ENCODE data around the gene AP1M2.

Gene AP1M2

DNA sequence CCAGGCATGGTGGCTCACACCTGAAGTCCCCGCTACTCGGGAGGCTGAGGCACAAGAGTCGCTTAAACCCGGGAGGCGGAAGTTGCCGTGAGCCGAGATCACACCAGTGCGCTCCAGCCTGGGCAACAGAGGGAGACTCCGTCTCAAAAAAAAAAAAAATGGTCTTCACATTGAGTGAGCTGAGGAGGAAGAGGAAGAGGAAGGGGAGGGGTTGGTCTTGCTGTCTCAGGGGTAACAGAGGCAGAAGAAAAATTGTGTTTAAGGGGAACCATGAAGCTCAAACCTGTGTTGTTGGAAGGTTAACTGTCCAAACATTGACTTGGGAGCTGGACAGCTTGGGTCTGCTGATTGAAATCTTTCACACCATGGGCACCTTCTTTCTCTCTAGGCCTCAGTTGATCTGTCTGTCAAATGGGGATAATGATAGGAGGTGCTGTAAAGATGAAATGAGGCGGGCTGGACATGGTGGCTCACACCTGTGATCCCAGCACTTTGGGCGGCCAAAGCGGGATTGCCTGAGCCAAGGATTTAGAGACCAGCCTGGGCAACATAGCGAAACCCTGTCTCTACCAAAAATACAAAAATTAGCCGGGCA is 28.4 kb upstream of the AP1M2 start:
- no peak for ATAC-seq
- TF ChIP-seq, protein P1, sequence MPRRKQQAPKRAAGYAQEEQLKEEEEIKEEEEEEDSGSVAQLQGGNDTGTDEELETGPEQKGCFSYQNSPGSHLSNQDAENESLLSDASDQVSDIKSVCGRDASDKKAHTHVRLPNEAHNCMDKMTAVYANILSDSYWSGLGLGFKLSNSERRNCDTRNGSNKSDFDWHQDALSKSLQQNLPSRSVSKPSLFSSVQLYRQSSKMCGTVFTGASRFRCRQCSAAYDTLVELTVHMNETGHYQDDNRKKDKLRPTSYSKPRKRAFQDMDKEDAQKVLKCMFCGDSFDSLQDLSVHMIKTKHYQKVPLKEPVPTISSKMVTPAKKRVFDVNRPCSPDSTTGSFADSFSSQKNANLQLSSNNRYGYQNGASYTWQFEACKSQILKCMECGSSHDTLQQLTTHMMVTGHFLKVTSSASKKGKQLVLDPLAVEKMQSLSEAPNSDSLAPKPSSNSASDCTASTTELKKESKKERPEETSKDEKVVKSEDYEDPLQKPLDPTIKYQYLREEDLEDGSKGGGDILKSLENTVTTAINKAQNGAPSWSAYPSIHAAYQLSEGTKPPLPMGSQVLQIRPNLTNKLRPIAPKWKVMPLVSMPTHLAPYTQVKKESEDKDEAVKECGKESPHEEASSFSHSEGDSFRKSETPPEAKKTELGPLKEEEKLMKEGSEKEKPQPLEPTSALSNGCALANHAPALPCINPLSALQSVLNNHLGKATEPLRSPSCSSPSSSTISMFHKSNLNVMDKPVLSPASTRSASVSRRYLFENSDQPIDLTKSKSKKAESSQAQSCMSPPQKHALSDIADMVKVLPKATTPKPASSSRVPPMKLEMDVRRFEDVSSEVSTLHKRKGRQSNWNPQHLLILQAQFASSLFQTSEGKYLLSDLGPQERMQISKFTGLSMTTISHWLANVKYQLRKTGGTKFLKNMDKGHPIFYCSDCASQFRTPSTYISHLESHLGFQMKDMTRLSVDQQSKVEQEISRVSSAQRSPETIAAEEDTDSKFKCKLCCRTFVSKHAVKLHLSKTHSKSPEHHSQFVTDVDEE (CRISPR knock-in tag; IDR thresholded peaks at IDR 0.05): no peak
- TF ChIP-seq ARNTL (CRISPR knock-in tag; IDR thresholded peaks at IDR 0.05; ENCODE audit: borderline replicate concordance, low read depth): no peak
- TF ChIP-seq ZNF565 (CRISPR knock-in tag; conservative IDR thresholded peaks at IDR 0.05; ENCODE audit: low read depth): no peak
- no peak for TF ChIP-seq ZC3H10 (CRISPR knock-in tag; IDR thresholded peaks at IDR 0.05)
- no peak for TF ChIP-seq ISL1 (CRISPR knock-in tag; IDR thresholded peaks at IDR 0.05)
- no peak for TF ChIP-seq ZFP3 (CRISPR knock-in tag; IDR thresholded peaks at IDR 0.05)

DNA sequence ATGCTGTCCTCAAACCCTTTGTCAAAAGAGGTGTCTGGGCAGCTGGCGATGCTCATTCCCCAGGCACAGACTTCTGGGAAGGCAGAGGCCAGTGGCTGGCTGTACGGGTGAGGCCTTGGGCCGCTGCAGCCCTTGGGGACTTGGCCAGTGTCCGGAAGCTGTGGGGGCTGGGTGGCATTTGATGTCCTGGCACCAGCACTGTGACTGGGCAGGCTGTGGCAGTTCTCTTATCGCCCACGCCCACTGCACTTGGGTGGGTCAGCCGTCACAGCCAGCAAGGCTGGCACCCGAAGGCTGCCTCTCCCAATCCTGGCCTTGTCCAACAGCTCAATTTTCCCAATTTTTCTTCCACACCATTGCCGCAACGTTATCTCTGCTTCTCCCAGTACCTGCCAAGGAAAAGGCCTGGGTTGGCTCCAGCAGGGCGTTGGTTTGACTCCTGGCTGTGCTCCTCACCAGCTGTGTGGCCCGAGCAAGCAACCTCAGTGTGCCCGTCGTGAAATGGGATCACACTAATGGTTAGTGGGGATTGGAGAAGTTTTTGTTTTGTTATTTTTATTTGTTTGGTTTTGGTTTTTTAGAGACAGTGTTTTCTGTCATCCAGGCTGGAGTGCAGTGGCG is 25.5 kb upstream of the AP1M2 start:
- TF ChIP-seq RARB (CRISPR knock-in tag; IDR thresholded peaks at IDR 0.05): no peak
- TF ChIP-seq, protein P2, sequence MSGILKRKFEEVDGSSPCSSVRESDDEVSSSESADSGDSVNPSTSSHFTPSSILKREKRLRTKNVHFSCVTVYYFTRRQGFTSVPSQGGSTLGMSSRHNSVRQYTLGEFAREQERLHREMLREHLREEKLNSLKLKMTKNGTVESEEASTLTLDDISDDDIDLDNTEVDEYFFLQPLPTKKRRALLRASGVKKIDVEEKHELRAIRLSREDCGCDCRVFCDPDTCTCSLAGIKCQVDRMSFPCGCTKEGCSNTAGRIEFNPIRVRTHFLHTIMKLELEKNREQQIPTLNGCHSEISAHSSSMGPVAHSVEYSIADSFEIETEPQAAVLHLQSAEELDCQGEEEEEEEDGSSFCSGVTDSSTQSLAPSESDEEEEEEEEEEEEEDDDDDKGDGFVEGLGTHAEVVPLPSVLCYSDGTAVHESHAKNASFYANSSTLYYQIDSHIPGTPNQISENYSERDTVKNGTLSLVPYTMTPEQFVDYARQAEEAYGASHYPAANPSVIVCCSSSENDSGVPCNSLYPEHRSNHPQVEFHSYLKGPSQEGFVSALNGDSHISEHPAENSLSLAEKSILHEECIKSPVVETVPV (CRISPR knock-in tag; IDR thresholded peaks at IDR 0.05): no peak
- TF ChIP-seq ARNTL (CRISPR knock-in tag; IDR thresholded peaks at IDR 0.05; ENCODE audit: borderline replicate concordance, low read depth): no peak
- TF ChIP-seq ZFP30 (CRISPR knock-in tag; IDR thresholded peaks at IDR 0.05): no peak
- TF ChIP-seq TOX (CRISPR knock-in tag; IDR thresholded peaks at IDR 0.05; ENCODE audit: borderline replicate concordance): no peak
- TF ChIP-seq ZNF565 (CRISPR knock-in tag; conservative IDR thresholded peaks at IDR 0.05; ENCODE audit: low read depth): no peak
- TF ChIP-seq ZNF70 (CRISPR knock-in tag; IDR thresholded peaks at IDR 0.05): no peak
- TF ChIP-seq ZNF8 (CRISPR knock-in tag; IDR thresholded peaks at IDR 0.05): no peak
- TF ChIP-seq, protein P3, sequence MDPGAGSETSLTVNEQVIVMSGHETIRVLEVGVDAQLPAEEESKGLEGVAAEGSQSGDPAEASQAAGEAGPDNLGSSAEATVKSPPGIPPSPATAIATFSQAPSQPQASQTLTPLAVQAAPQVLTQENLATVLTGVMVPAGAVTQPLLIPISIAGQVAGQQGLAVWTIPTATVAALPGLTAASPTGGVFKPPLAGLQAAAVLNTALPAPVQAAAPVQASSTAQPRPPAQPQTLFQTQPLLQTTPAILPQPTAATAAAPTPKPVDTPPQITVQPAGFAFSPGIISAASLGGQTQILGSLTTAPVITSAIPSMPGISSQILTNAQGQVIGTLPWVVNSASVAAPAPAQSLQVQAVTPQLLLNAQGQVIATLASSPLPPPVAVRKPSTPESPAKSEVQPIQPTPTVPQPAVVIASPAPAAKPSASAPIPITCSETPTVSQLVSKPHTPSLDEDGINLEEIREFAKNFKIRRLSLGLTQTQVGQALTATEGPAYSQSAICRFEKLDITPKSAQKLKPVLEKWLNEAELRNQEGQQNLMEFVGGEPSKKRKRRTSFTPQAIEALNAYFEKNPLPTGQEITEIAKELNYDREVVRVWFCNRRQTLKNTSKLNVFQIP (CRISPR knock-in tag; IDR thresholded peaks at IDR 0.05; ENCODE audit: borderline replicate concordance, low read depth): no peak
- TF ChIP-seq OSR1 (CRISPR knock-in tag; IDR thresholded peaks at IDR 0.05): no peak
- no peak for TF ChIP-seq SNAI2 (CRISPR knock-in tag; IDR thresholded peaks at IDR 0.05)
- TF ChIP-seq BACH2 (CRISPR knock-in tag; IDR thresholded peaks at IDR 0.05; ENCODE audit: borderline replicate concordance): no peak
- TF ChIP-seq ZC3H10 (CRISPR knock-in tag; IDR thresholded peaks at IDR 0.05): no peak
- TF ChIP-seq, protein P4, sequence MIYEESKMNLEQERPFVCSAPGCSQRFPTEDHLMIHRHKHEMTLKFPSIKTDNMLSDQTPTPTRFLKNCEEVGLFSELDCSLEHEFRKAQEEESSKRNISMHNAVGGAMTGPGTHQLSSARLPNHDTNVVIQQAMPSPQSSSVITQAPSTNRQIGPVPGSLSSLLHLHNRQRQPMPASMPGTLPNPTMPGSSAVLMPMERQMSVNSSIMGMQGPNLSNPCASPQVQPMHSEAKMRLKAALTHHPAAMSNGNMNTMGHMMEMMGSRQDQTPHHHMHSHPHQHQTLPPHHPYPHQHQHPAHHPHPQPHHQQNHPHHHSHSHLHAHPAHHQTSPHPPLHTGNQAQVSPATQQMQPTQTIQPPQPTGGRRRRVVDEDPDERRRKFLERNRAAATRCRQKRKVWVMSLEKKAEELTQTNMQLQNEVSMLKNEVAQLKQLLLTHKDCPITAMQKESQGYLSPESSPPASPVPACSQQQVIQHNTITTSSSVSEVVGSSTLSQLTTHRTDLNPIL (CRISPR knock-in tag; IDR thresholded peaks at IDR 0.05; ENCODE audit: low read depth): no peak
- TF ChIP-seq TCF4 (CRISPR knock-in tag; IDR thresholded peaks at IDR 0.05; ENCODE audit: borderline replicate concordance): no peak
- TF ChIP-seq PPARA (CRISPR knock-in tag; IDR thresholded peaks at IDR 0.05; ENCODE audit: borderline replicate concordance): no peak
- TF ChIP-seq ESRRG (CRISPR knock-in tag; IDR thresholded peaks at IDR 0.05): no peak
- TF ChIP-seq, protein P1 (CRISPR knock-in tag; IDR thresholded peaks at IDR 0.05): no peak
- no peak for TF ChIP-seq ZFP3 (CRISPR knock-in tag; IDR thresholded peaks at IDR 0.05)
- TF ChIP-seq, protein P5, sequence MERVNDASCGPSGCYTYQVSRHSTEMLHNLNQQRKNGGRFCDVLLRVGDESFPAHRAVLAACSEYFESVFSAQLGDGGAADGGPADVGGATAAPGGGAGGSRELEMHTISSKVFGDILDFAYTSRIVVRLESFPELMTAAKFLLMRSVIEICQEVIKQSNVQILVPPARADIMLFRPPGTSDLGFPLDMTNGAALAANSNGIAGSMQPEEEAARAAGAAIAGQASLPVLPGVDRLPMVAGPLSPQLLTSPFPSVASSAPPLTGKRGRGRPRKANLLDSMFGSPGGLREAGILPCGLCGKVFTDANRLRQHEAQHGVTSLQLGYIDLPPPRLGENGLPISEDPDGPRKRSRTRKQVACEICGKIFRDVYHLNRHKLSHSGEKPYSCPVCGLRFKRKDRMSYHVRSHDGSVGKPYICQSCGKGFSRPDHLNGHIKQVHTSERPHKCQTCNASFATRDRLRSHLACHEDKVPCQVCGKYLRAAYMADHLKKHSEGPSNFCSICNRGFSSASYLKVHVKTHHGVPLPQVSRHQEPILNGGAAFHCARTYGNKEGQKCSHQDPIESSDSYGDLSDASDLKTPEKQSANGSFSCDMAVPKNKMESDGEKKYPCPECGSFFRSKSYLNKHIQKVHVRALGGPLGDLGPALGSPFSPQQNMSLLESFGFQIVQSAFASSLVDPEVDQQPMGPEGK (CRISPR knock-in tag; IDR thresholded peaks at IDR 0.05; ENCODE audit: borderline replicate concordance): no peak
- no peak for ATAC-seq

All from SK-N-SH treated with all-trans-retinoic acid at 6 μM for 48 hours (cell line).